ENCODE measurements around the gene DENND1A. TPM values are rescaled to one million over a fixed set of nuclear protein-coding genes. Genes with fewer than 3 reads are reported as not detected.

Gene DENND1A
- total and polyA plus RNA-seq, 4 donors: 7.9 to 22.0 (median 13.9) TPM

GRCh38 chr9:123607479-123607878 is 322.4 kb downstream of the DENND1A start:
- Histone ChIP-seq H3K4me1 (ENCODE audit: control insufficient read depth in 4 of 4, insufficient read depth in 4 of 4, low read length in 3 of 4) (no peaks in the 10 kb centered on the region), H3K9ac (ENCODE audit: low read depth in 1 of 2, low read length in 2 of 2) (no peak overlapping the region), H3K9me3 (ENCODE audit: control insufficient read depth in 4 of 4, low read length in 3 of 4) (no peaks in the 10 kb centered on the region), H3K27me3 (ENCODE audit: control insufficient read depth in 4 of 4, insufficient read depth in 4 of 4, low read length in 3 of 4) (no peaks in the 10 kb centered on the region), H3K27ac (ENCODE audit: low read depth in 1 of 2, low read length in 2 of 2) (no peak overlapping the region), H3K36me3 (ENCODE audit: control insufficient read depth in 4 of 4, insufficient read depth in 3 of 4, low read depth in 1 of 4, low read length in 3 of 4) (peaks cover 0 to 5% (median 1%) of the 10 kb centered on the region in 4 donors), H3K4me3 (ENCODE audit: low read depth in 1 of 3, low read length in 3 of 3) (no peak overlapping the region)
- TF ChIP-seq JUND (IDR thresholded peaks at IDR 0.05) (peak in 1 of 2 donors; percentile 14), TAF1 (conservative IDR thresholded peaks at IDR 0.05) (no peak), RXRA (IDR thresholded peaks at IDR 0.05) (peak; percentile 29 to 40), GABPA (IDR thresholded peaks at IDR 0.05 in 1 of 2, conservative IDR thresholded peaks at IDR 0.05 in 1 of 2) (no peak), HNF4G (IDR thresholded peaks at IDR 0.05) (peak; percentile 23), EGR1 (IDR thresholded peaks at IDR 0.05; ENCODE audit: low read depth in 2 of 2) (no peak), YY1 (IDR thresholded peaks at IDR 0.05) (no peak), FOXA2 (IDR thresholded peaks at IDR 0.05) (no peak), SP1 (IDR thresholded peaks at IDR 0.05) (no peak), ZBTB33 (IDR thresholded peaks at IDR 0.05) (no peak), FOXA1 (IDR thresholded peaks at IDR 0.05) (no peak), HNF4A (conservative IDR thresholded peaks at IDR 0.05) (peak; percentile 64 to 78), NR2F2 (IDR thresholded peaks at IDR 0.05) (no peak), REST (IDR thresholded peaks at IDR 0.05) (no peak), ATF3 (IDR thresholded peaks at IDR 0.05) (no peak), RAD21 (IDR thresholded peaks at IDR 0.05) (no peak)
- TF ChIP-seq, protein P1, sequence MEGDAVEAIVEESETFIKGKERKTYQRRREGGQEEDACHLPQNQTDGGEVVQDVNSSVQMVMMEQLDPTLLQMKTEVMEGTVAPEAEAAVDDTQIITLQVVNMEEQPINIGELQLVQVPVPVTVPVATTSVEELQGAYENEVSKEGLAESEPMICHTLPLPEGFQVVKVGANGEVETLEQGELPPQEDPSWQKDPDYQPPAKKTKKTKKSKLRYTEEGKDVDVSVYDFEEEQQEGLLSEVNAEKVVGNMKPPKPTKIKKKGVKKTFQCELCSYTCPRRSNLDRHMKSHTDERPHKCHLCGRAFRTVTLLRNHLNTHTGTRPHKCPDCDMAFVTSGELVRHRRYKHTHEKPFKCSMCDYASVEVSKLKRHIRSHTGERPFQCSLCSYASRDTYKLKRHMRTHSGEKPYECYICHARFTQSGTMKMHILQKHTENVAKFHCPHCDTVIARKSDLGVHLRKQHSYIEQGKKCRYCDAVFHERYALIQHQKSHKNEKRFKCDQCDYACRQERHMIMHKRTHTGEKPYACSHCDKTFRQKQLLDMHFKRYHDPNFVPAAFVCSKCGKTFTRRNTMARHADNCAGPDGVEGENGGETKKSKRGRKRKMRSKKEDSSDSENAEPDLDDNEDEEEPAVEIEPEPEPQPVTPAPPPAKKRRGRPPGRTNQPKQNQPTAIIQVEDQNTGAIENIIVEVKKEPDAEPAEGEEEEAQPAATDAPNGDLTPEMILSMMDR (IDR thresholded peaks at IDR 0.05; ENCODE audit: low read depth, low read length, missing input control): no peak
- TF ChIP-seq, protein P2, sequence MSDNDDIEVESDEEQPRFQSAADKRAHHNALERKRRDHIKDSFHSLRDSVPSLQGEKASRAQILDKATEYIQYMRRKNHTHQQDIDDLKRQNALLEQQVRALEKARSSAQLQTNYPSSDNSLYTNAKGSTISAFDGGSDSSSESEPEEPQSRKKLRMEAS (IDR thresholded peaks at IDR 0.05): no peak
- DNase-seq (ENCODE audit: low spot score): no peak
- 76% methylated on average over 2 of the region's 2 CpGs for WGBS
